HG03108 (cell line): ENCODE measurements around the gene GGPS1.
"Not testable (repeated sequence)": the region's sequence is repeated elsewhere in the genome, so short reads cannot be mapped to it uniquely, and the experiment has no call there.

Experiments
- ATAC-seq: cut with Tn5 transposase; IDR thresholded peaks from one replicate; pipeline ENCODE4 v1.9.1; 2021; ENCODE audit warnings: moderate library complexity; ENCODE audit not compliant: unreplicated experiment

The GGPS1 gene

GRCh38 chr1:235328271-235329138, at the start of gene GGPS1:
Gene GGPS1 (plus strand): TSS chr1:235328570. CDS start chr1:235335265, 6,695 bp downstream.
- ATAC-seq, result peak; percentile 68

GRCh38 chr1:235278915-235279292, 49.5 kb upstream of the GGPS1 start:
- ATAC-seq, result no peak

- ATAC-seq, result no peak
These were observed 48.7 kb upstream of the GGPS1 start for GRCh38 chr1:235279694-235280093.

DNA sequence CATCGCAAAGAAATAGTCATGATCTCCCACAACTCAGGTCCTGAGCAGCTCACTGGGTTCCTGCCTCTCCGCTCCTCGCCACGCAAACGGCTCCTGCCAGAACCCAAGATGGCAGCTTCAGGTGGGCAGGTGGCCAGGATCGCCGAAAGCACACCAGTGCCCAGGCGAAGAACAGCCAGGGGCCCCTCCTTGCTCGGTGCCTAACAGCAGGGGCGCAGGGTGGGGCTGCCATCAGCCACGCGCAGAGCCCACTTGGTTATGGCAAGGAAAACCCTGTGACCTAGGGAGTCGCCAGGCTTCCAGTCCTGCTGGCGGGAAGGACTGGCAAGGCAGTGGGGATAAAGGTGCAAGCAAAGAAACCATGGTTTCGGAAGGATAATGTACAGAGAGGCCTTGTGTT, 47.9 kb upstream of the GGPS1 start:
- ATAC-seq, result no peak

- ATAC-seq, result not testable (repeated sequence)
These were observed 44.7 kb upstream of the GGPS1 start for GRCh38 chr1:235283636-235284035.

DNA sequence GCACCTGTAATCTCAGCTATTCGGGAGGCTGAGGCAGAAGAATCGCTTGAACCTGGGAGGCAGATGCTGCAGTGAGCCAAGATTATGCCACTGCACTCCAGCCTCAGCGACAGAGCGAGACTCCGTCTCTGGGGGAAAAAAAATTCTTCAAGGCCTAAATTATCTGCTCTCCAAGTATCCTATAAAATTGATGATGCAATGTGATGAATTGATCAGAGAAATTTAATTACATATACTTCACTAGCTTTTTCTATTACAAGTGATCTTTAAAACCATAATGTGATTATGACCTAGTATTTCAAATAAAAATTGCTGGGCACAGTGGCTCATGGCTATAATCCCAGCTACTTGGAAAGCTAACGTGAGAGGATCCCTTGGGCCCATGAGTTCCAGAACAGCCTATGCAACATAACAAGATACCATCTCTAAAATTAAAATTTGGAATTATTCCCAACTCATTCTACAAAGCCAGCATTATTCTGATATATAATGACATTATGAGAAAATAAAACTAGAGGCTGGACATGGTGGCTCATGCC, 44.1 kb upstream of the GGPS1 start:
- ATAC-seq, result no peak

- ATAC-seq, result no peak
These were observed 41.7 kb upstream of the GGPS1 start for GRCh38 chr1:235286667-235287066.

- no peak for ATAC-seq
These were observed 41.0 kb upstream of the GGPS1 start for GRCh38 chr1:235287208-235287882.

- ATAC-seq, result no peak
These were observed 38.3 kb upstream of the GGPS1 start for GRCh38 chr1:235289859-235290739.

DNA sequence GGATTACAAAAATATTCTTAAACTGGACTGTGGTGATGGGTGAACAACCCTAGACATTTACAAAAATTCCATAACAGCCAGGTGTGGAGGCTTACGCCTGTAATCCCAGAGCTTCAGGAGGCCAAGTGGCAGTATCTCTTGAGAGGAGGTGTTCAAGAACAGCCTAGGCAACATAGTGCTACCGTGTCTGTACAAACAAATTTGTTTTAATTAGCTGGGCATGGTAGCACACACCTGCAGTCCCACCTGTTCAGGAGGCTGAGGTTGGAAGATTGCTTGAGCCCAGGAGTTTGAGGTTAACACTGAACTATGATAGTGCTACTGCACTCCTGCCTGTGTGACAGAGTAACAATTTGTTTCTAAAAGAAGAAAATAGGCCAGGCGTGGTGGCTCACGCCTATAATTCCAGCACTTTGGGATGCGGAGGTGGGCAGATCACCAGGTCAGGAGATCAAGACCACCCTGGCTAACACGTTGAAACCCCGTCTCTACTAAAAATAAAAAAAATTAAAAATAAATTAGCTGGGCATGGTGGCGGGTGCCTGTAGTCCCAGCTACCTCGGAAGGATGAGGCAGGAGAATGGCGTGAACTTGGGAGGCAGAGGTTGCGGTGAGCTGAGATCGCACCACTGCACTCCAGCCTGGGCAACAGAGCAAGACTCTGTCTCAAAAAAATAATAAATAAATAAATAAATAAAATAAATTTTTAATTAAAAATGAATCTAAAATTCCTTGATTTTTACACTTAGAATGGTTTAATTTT, 37.4 kb upstream of the GGPS1 start:
- no peak for ATAC-seq

DNA sequence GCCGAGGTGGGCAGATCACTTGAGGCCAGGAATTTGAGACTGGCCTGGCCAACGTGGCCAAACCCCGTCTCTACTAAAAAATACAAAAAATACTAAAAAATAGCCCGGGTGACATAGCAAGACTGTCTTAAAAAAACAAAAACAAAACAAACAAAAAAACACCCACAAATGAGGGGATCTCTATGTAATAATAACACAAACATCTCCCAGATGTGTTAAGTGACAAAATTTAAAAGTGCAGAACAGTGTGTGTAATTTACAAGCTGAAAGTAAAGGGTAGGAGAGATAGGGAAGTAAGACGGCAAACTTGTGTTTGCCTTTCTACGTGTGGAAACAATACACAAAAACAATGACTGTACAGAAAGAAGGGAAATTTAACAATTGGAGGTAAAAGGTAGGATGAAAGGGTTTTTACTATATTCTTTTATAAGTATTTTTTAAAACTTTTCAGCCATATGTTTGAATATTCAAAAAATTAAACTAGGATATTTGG, 36.7 kb upstream of the GGPS1 start:
- no peak for ATAC-seq

GRCh38 chr1:235292790-235293189, 35.6 kb upstream of the GGPS1 start:
- ATAC-seq, result no peak

DNA sequence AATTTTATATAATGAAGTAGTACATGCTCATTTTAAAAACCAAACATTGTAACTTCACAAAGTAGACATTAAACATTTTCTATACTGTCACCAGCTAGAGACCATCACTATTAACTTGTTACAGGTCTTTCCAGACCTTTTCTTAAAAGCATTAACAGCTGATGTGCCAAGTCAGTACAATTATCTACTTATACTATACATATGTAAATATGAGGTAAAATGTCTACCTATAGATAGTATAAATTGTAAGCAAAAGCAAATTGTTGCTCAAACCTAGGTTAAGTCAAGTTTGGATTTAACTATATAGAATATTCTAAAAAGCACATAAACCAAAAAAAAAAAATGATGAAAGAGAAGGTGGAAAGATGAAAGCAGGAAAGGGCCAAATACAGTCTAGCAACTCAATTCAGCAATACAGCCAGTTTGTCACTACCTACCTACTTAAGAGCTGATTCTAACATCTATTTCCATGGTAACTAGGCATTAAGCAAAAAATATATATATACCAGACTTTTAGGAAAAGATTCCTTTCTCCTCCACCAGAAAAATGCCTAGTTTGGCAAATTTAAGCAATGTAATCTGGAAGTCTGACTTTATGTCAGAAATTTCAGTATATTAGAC, 34.9 kb upstream of the GGPS1 start:
- no peak for ATAC-seq

DNA sequence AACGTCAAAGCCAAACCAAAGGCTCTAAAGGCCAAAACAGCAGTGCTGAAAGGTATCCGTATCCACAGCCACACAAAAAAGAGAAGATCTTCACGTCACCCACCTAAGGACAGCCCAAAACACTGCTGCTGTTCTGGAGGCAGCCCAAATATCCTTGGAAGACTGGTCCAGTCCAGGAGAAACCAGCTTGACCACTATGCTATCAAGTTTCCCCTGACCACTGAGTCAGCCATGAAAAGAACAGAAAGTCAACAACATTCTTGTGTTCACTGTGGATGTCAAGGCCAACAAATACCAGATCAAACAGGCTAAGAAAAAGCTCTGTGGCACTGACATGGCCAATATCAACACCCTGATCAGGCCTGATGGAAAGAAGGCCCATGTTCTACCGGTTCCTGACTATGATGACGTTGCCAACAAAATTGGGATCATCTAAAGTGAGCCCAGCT, 32.4 kb upstream of the GGPS1 start:
- no peak for ATAC-seq

DNA sequence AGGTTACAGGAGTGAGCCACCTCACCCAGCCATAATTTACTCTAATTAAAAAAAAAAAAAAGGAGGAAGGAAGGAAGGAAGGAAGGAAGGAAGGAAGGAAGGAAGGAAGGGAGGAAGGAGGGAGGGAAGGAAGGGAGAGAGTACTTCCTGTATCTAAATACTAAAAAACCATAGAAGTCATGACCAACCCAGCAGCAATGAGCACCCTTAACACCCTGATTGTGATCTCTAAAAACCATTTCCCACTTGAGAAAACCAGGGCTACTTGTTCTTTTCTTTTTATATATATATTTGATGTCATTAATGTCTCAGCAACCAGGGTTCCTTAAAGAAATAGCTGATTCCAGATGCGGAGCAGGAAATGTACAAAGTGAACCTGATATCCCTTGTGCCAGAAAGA, 31.6 kb upstream of the GGPS1 start:
- ATAC-seq, result no peak

DNA sequence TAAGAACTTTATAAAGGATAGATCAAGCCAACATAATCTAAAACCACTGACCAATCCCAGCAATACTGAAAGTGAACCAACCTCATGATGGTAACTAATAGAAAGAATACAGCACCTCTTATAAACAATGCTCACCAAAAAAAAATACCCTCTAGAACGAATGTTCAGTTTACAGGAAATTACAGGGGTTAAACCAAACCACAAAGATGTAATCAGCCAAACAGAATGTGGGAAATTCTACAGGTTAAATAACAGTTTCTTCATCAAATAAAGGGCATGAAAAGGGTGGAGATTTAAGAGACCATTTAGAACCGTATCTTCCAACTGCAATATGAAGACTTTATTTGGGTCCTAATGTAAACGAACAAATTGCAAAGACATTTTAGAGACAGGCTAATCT, 30.8 kb upstream of the GGPS1 start:
- ATAC-seq, result no peak

GRCh38 chr1:235298758-235299157, 29.6 kb upstream of the GGPS1 start:
- ATAC-seq, result no peak

DNA sequence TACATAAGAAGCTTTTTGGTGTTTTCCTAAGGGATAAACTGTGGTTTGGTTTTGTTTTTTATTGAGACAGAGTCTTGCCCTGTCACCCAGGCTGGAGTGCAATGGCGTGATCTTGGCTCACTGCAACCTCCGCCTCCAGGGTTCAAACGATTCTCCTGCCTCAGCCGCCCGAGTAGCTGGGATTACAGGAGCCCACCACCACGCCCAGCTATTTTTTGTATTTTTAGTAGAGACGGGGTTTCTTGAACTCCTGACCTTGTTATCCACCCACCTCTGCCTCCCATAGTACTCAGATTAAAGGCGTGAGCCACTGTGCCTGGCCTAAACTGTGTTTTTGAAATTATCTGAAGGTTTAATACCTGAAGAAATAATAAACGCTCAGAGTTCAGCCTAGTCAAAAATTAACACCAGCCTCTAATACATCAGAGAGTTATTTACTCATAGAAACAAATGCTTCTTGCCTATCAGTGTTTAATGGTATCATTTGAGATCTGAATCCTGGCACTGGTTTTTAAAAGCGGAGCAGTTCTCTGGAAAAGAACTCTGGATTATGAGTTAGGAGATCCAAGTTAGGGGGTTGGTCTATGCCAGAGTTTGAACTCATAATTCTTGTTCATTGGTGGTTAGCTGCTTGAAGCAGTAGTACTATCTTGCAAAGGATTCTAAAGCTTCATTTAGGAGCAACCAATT, 29.1 kb upstream of the GGPS1 start:
- no peak for ATAC-seq

DNA sequence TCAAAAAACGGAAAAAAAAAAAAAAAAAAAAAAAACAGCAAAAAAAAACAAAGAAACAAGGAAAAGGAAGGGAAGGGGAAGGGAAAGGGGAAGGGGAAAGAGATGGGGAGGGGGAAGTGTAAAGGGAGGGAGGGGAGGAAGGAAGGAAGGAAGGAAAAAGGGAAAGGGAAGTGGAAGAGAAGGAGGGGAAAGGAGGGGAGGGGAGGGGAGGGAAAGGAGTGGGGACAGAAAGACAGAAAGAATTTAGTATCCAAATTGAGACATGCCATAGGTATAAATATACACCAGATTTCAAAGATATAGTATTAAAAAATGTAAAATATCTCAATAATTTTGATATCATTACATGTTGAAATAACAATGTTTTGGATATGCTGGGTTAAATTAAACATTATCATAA, 26.2 kb upstream of the GGPS1 start:
- ATAC-seq, result no peak
